SKM-1 (cell line): ENCODE data around the gene STK31.
"Not testable (repeated sequence)": the region's sequence is repeated elsewhere in the genome, so short reads cannot be mapped to it uniquely, and the experiment has no call there.

Experiments used
- DNase-seq: peaks from one replicate; lab custom pipeline; 2025; ENCODE audit not compliant: unreplicated experiment; lab: John Stamatoyannopoulos, UW

Gene STK31

DNA sequence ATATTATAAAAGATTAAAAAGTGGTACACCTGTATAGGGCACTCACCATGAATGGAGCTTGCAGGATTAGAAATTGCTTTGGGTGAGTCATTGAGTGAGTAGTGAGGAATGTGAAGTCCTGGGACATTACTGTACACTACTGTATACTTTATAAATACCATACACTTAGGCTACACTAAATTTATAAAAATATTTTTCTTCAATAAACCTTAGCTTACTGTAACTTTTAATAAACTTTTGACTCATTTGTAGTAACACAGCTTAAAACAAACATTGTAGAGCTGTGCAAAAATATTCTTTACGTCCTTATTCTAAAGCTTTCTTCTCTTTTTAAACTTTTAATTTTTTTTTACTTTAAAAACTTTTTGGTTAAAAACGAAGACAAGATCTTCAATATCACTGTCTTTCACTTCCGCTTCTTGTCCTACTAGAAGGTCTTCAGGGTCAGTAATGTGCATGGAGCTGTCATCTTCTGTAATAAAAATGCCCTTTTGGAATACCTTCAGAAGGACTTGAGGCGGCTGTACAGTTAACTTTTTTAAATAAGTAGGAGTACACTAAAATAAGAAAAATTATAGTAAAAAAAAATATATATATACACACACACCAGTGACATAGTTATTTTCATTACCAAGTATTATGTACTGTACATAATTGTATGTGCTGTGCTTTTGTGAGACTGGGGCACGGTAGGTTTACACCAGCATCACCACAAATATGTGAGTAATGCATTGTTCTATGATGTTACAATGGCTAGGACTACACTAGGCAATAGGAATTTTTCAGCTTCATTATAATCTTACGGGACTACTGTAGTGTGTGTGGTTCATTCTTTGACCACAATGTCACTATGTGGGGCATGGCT, 3.5 kb downstream of the STK31 start:
- no peak for DNase-seq

DNA sequence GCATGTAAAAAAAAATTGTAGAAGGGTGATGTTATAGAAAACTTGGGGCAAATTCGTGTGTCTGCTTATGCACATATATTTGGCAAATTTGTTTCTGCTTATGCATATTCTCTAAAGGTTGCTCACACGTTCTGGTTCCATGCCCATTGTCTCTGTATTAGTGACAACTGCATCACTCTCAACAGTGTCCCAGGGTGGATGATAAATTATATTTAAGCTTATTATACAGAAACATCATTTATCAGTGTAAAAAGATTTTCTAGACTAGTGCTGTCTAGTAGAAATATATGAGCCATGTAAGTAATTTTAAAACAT, 4.1 kb downstream of the STK31 start:
- DNase-seq = no peak

DNA sequence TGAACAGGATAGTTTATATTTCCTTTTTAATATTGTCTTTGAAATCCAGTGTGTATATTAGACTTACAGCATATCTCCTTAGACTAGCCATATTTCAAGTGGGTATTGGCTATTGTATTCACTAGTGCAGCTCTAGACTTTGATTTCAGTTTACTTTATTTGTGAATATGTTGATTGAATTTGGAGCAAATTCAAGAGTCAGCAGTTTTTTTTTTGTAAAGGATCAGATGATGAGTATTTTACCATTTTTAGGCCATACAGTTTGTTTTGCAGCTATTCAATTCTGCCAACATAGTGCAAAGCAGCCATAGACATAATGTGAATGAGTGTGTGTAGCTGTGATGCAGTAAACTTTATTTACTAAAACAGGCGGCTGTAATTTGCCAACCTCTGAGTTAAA, 4.6 kb downstream of the STK31 start:
- DNase-seq = no peak

DNA sequence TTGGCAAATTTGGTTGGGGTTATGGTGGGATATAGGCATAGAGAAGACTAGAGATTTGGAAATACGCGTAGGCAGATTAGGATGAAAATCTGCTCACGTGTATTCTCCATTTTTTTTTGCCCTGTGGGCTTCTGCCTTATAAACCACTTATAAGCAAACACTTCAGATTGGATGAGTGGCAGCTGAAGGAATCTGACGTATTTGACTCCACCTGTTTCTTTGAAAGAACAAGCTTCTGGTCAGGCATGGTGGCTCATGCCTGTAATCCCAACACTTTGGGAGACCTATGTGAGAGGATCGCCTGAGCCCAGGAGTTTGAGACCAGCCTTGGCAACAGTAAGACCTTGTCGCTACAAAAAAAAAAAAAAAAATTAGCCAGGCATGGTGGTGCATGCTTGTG, 5.1 kb downstream of the STK31 start:
- DNase-seq = no peak

DNA sequence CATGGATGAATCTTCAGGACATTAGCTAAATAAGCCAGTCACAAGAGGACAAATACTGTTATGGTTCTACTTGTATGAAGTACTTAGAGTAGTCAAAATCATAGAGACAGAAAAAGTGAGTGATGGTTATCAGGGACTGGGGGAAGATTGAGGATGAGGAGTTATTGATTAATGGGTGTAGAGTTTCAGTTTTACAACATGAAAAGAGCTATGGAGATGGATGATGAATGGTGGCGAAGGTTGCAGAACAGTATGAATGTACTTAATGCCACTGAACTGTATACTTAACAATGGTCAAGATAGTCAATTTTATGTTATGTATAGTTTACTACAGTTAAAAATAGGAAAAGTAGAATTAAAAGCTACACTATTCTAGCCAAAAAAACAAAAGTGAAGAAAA, 7.8 kb downstream of the STK31 start:
- no peak for DNase-seq

DNA sequence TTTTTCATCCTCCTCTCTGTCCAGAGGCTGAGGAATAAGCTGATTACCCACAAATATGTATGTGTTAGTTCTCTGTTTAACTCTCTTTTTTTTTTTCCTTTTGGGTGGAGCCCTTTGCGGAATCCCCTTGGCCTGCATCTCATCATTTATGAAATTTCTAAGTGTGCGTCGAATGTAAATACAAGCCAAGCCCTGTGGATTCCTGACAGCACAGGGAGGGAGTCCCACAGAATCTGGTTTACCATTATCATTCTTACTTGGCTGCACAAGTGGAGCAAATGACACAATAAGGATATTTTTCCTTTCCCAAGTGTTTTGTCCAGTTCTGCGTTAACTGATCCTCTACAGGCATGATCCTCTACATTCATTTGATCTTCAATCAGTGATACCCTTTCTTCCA, 11.4 kb downstream of the STK31 start:
- DNase-seq = no peak

DNA sequence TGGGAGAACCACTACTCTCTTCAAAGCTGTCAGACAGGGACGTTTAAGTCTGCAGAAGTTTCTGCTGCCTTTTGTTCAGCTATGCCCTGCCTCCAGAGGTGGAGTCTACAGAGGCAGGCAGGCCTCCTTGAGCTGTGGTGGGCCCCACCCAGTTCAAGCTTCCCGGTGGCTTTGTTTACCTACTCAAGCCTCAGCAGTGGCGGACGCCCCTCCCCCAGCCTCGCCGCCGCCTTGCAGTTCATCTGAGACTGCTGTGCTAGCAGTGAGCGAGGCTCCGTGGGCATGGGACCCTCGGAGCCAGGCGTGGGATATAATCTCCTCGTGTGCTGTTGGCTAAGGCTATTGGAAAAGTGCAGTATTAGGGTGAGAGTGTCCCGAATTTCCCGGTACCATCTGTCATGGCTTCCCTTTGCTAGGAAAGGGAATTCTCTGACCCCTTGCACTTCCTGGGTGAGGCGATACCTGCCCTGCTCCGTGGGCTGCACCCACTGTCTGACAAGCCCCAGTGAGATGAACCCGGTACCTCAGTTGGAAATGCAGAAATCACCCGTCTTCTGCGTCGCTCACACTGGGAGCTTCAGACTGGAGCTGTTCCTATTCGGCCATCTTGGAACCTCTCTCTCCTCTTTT, 12.7 kb downstream of the STK31 start:
- DNase-seq = not testable (repeated sequence)

DNA sequence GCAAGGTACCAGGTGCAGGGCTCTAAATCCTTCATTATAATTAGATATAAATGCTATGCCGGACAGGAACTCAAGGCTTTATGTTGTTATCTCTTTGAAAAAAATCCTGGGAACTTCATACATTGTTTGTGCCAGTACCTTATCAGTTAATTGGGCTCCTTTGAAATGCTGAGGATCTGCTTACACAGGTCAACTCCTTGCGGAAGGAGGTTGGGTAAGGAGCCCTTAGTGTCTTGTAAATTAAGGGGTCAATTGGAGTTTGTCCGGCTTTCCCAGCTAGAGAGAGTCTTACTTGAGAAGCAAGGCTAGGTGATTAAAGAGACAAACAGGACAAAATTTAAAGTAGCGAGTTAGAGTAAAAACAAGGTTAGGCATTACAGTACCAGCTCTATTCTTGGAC, 14.1 kb downstream of the STK31 start:
- DNase-seq = not testable (repeated sequence)

DNA sequence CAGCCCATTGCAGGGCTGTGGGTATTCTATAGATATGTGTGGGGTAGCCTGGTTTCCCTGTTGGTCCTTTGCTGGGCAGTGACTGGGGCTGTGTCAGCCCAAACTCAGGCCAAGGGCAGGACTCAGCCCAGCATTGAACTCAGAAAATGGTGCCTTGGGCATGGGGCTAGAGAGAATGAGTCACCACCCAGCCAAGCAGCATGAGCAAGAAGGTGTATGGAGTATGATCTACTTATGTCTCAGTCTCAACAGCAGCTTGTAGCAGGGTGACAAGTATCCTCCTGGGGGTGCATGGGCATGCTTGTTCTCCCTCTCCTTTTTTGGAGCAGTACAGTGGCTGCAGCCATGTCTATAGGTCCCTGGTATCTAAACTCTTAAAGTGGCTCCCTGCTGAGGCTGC, 32.0 kb downstream of the STK31 start:
- no peak for DNase-seq

DNA sequence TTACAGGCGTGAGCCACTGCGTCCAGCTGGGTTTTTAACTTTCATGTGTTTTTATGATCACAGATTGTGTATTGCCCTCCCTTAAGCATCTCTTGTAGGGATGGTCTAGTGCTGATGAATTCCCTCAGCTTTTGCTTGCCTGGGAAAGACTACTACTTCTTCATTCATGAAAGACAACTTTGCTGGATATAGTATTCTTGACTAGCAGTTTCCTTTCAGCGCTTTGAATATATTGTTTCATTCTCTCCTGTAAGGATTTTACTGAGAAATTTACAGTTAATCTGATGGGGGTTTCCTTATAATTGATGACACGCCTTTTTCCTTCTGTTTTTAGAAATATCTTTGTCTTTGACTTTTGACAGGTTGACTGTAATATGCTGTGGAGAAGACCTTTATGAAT, 33.2 kb downstream of the STK31 start:
- DNase-seq = no peak

DNA sequence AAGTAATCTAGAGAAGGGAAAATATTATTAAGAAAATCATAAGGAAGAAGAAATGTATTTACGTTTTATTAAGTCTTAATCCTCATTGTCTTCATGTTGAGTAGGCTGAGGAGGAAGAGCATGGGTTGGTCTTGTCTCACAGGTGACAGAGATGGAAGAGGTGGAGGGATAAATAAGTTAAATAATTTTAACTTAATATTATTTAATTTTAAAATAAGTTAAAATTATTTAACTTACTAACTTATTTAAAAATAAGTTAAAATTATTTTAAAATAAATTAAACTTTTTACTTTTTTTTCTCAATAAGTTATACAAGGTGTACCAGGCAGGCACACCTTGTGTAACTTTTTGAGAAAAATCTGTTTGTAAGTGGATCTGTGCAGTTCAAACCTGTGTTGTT, 36.6 kb downstream of the STK31 start:
- no peak for DNase-seq

DNA sequence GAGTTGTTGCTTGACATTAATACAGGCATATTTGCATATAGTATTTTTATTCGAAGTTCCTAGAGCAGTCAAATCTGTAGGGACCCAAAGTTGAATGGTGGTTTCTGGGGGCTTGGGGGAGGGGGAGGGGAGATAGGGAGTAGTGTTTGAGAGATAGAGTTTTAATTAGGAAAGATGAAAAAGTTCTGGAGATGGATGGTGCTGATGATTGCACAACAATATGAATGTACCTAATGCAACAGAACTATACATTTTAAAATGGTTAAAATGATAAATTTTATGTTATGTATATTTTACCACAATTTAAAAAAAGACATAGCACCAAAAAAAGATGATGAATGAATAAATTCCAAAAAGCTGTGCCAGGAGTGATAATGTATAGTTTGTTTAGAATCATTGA, 41.8 kb downstream of the STK31 start:
- DNase-seq = no peak

DNA sequence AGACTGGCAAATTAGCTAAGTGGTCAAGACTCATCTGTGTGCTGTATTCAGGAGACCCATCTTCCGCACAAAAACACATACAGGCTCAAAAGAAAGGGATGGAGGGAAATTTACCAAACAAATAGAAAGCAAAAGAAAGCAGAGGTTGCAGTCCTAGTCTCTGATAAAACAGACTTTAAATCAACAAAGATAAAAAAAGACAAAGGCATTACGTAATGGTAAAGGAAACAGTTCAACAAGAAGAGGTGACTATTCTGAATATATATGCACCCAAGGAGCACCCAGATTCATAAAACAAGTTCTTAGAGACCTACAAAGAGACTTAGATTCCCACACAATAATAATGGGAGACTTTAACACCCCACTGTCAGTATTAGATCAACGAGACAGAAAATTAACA, 48.8 kb downstream of the STK31 start:
- DNase-seq = not testable (repeated sequence)

DNA sequence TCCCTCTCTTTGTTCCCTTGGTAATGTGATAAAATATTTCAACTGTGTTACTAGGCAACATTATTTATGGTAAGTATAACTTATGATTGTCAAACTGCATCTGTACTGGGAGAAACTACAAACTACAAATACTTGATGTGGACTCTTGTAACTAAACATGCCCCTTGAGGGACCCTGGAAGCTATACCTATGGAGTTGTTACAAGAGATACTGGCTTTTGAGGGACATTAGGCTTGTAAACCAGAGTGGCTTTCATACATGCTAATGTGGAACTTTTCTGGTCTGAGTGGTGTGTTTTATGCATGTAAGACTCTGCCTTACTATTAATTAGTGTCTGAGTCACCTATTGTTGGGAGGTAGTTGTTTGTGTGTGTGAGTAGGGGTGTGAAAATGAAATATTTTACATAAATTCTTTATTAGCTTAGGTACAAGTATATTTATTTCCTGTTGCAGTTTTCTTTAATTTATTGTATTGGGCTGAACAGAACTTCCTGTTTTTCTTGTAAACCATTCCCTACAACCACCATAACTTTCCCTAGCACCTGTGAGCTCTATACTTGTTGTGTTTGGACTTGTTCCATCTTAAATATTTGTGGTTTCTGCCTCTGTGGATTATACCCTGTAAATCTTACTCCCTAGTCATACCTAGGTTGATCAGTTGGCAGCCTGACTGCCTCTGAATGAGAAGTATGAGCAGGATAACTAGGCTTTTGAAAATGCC, 49.8 kb downstream of the STK31 start:
- DNase-seq = no peak

DNA sequence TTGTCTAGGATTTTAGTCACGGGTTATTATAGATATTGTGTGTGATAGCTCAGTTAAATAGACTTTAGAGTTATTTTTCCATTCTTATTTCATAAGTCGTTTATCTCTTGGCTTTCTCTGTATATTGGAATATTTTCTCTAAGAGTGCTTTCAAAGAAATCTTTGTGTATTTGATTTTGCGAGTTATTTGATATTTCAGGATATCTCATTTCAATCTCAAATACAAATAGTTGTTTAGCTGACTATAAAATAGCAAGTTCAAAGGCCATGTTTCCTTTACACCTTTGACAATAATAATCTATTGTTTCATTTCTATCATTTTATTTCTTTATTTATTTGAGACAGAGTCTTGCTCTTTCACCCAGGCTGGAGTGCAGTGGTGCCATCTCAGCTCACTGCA, 55.9 kb downstream of the STK31 start:
- DNase-seq = no peak

DNA sequence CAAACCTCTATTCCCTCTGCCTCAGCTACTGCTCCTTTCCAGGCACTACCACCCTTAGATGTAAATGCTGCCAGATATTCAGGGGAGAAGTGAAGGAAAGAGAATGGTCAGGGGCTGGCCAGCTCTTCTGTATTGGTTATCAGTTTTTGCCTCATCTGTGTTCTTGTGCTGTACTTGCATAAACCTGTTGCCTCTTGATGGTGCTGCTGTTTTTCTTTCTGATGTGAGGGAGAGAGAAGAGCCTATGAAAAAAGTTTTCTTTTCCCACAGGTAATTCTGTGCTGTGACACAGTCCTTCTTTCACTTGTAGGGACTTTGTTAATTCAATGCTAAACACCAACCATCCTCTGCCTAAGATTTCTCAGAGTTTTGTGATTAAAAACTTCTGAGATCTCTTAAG, 57.5 kb downstream of the STK31 start:
- no peak for DNase-seq

DNA sequence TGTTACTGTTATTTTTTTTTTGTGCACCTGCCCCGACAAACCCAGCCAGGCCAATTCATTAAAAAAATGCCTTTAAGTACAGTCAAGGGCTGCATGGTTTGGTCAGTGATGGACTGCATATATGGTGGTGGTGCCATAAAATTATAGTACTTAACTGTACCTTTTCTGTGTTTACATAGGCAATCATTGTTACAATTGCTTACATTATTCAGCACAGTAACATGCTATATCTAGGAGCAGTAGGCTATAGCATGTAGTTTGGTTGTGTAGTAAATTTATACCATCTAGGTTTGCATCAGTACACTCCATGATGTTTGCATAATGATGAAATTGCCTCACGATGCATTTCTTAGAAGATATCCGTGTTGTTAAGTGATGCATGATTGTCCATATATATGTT, 58.0 kb downstream of the STK31 start:
- no peak for DNase-seq

DNA sequence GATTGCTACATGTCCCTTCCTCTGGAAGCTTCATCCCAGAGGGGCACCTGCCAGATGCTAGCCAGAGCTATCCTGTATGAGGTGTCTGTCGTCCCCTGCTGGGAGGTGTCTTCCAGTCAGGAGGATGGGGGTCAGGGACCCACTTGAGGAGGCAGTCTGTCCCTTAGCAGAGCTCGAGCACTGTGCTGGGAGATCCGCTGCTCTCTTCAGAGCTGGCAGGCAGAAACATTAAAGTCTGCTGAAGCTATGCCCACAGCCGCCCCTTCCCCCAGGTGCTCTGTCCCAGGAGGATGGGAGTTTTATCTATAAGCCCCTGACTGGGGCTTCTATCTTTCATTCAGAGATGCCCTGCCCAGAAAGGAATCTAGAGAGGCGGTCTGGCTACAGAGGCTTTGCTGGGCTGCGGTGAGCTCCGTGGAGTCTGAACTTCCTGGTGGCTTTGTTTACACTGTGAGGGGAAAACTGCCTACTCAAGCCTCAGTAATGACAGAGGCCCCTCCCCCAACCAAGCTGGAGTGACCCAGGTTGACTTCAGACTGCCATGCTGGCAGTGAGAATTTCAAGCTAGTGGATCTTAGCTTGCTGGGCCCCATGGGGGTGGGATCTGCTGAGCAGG, 69.3 kb downstream of the STK31 start:
- DNase-seq = not testable (repeated sequence)

DNA sequence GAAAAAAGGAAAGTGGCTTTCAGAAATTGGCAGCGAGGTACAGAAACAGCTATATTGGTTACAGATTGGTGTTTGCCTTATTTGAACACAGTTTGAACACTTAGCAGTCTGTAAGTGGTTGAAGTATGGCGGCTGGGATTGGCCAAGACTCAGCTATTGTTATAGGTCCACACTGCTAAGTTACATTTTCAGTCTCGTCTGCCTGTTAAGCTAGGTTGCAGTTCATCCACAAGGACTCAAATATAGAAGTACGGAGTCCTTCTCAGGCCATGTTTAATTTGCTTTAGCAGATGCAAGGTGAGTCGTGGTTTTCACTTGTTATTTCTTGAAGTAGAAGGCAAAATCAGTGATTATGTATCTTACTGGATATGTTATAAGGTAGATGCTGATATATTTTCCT, 73.1 kb downstream of the STK31 start:
- DNase-seq = no peak

DNA sequence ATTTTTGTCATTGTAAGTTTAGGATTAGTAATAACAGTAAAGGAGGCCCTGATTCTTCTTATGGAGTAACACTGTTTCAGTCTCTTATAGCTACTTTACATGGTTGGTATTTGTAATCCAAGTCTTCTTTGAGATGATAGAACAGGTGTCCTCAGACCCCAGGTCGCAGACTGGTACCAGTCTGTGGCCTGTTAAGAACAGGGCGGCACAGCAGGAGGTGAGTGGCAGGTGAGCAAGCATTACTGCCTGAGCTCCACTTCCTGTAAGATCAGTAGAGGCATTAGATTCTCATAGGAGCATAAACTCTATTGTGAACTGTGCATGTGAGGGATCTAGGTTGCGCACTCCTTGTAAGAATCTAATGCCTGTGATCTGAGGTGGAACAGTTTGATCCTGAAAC, 77.3 kb downstream of the STK31 start:
- no peak for DNase-seq

DNA sequence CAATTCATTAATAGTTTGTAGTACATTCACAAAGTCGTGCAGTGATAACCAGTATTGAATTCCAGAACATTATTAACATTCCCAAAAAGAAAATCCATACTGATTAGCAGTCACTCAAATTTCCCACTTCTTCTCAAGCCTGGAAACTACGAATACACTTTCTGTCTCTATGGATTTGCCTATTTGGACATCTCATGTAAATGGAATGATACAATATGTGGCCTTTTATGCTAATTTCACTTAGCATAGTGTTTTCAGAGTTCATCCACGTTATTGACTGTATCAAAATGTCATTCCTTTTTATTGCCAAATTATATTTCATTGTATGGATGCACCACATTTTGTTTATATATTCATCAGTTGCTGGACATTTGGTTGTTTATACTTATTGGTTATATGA, 78.8 kb downstream of the STK31 start:
- no peak for DNase-seq

DNA sequence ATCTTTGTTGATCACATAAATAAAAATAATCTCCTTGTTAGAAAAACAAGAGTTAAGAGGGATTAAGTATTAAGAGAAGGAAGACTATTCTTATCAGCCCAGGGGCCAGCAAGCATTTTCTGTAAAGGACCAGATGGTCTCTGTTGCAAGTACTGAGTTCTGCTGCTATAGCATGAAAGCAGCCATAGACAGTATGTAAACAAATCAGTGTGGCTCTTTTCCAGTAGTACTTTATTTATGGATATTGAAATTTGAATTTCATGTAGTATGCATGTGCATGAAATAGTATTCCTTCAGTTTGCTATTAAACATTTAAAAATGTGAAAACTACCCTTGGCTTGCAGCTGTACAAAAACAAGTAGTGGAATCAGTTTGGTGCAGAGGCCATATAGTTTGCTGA, 81.7 kb downstream of the STK31 start:
- DNase-seq = no peak
